K562 treated with DMSO at 1 percent for 24 hours (cell line): ENCODE data around the gene RGL2. TPM values are rescaled to one million over a fixed set of nuclear protein-coding genes. Genes with fewer than 3 reads are reported as not detected.

Source experiments
- total RNA-seq: library from RNA; unstranded; fragments of 300-600 nt; gene quantifications from 2 replicates; pipeline ENCODE4 v1.2.3, GENCODE V29; 2022; ENCODE audit warnings: low read depth; ENCODE audit not compliant: insufficient read depth

Gene RGL2
- total RNA-seq, result 29.8 and 32.5 TPM in 2 replicates

DNA sequence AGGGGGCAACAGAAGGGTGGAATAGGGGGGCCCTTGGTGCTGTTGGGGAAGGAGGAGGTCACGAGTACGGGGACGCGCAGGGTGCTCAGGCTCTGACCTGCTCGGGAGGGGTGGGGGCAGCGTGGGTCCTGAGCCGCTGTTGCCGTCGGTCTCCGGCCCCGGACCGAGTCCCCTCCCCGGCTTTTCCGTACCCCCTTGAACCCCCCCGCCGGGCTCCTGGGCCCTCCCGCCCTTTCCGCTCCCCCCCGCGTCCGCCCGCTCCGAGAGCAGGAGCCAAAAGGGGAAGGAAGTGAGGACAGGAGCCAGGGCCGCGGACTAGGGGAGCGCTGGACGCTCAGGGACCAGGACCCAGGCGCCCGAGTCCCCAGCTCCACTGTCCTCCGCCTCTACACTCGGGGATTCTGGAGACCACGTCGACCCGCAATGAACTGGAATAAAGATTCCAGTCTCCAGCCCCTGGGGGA lies at the start of gene RGL2:
Gene RGL2, minus strand, starts transcription at position 170 of the 464 bp plus-strand sequence. CDS start 332 bp downstream, outside the sequence.

GRCh38 chr6:33317669-33318425 lies 19.1 kb upstream of the RGL2 start, which contains the start of gene ZBTB22:
ZBTB22 (minus strand) TSS chr6:33317744; CDS start chr6:33316916, 828 bp downstream.

DNA sequence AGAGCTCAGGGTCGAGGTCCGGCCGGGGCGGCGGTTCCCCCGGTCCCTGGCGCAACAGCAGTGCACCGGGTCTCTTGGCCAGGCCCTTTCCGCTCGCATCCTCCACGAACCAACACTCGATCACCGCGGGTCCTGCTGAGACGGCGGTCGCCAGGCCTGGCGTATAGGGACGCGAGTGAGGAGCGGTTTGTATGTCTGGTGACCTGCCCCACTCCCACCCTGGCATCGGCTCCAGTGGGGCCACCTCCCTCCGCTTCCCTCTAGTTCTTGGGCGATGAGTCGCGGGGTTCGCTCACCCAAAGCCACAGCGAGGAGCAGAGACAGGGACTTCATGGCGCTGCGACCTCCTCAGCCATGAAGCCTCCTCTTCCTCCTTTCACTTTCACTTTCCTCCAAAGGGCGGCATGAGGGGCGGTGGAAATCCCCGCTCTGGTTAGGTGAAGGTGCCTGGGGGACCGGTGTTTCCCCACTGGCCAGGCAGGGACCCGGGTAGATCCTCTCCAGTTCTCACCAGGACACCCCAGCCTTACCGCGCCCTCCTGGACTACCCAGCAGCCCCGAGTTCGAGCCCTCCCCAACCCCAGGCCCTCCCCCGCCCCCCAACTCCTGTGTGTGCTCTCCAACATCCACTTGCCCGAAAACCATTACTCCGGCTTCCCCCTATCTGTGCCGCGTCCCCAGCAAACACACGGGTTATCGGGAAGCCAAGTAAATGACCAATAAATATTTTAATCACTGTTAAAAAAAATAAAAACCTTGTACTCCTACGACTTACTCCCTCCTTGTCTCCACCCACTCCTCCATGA lies 15.2 kb upstream of the RGL2 start, which contains the start of gene TAPBP:
Gene TAPBP, minus strand, starts transcription at position 370 of the 806 bp plus-strand sequence. Its CDS starts 37 bp downstream, at position 333.

GRCh38 chr6:33288921-33289783 lies 9.6 kb downstream of the RGL2 start, which contains the start of the genes PFDN6 and WDR46:
PFDN6 (plus strand) TSS chr6:33289601; CDS start chr6:33289857, 256 bp downstream.
WDR46 (minus strand) TSS chr6:33289239; CDS start chr6:33289170, 69 bp downstream.

DNA sequence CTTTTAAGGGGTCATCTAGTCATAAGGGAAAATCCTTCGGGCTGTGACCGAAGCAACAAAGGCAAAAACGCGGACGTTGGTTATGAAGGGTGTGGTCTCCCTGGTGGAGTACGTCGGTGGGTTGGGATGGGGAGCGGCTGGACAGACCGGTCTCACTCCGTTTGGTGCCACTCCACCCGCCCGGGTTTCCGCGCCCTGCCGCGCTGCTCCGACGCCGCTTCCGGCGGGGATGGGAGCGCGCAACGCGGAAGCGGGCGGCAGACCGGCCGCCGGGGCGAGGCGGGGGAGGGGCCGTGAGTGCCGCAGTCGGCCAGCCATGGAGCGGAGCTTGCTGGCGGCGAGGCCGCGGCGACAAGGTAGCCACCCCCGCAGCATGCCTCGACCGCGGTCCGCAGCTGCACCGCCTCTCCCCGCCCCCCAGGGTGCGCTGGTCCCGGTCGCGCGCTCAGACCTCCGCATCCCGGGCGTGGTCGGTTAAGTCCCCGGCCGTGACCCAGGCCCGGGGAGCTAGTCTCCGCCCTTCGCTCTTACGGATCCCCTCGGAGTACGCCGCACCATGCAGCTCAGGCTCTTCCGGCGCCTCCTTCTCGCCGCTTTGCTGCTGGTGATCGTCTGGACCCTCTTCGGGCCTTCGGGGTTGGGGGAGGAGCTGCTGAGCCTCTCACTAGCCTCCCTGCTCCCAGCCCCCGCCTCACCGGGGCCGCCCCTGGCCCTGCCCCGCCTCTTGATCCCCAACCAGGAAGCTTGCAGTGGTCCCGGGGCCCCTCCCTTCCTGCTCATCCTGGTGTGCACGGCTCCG lies 21.7 kb downstream of the RGL2 start, which contains the start of gene B3GALT4:
Gene B3GALT4, plus strand, starts transcription at position 260 of the 799 bp plus-strand sequence. Its CDS starts 297 bp downstream, at position 557.

GRCh38 chr6:33271468-33272274 lies 27.1 kb downstream of the RGL2 start, which contains the start of the genes RPS18 and VPS52:
RPS18 (plus strand) TSS chr6:33272075; CDS start chr6:33272120, 45 bp downstream.
VPS52 (minus strand) TSS chr6:33271876; CDS start chr6:33271675, 201 bp downstream.

Other genes with a start within 250 kb of the RGL2 start
- 0.86 TPM in 1 of 2 replicates, not detected in the other for gene HLA-DPA1, start 225.3 kb downstream of the RGL2 start, total RNA-seq
- gene HLA-DPB1, start 223.0 kb downstream of the RGL2 start, total RNA-seq, result 1.3 and 1.9 TPM in 2 replicates
- gene COL11A2, start 106.5 kb downstream of the RGL2 start, total RNA-seq, result 0.25 TPM in 2 replicates
- 42.1 and 43.1 TPM in 2 replicates for gene RXRB, start 98.3 kb downstream of the RGL2 start, total RNA-seq
- 159 and 162 TPM in 2 replicates for gene SLC39A7, start 98.1 kb downstream of the RGL2 start, total RNA-seq
- 20.2 and 25.9 TPM in 2 replicates for gene HSD17B8, start 94.3 kb downstream of the RGL2 start, total RNA-seq
- gene RING1, start 90.4 kb downstream of the RGL2 start, total RNA-seq, result 82.7 and 82.9 TPM in 2 replicates
- 42.4 and 43.5 TPM in 2 replicates for gene VPS52, start 27.1 kb downstream of the RGL2 start, total RNA-seq
- gene RPS18, start 26.9 kb downstream of the RGL2 start, total RNA-seq, result 11,722 and 11,744 TPM in 2 replicates
- gene B3GALT4, start 21.8 kb downstream of the RGL2 start, total RNA-seq, result 5.7 and 6.9 TPM in 2 replicates
- 51.7 and 61.6 TPM in 2 replicates for gene WDR46, start 9.7 kb downstream of the RGL2 start, total RNA-seq
- 148 and 157 TPM in 2 replicates for gene PFDN6, start 9.3 kb downstream of the RGL2 start, total RNA-seq
- gene TAPBP, start 15.1 kb upstream of the RGL2 start, total RNA-seq, result 206 and 216 TPM in 2 replicates
- gene ZBTB22, start 18.8 kb upstream of the RGL2 start, total RNA-seq, result 16.2 and 18.1 TPM in 2 replicates
- gene DAXX, start 24.0 kb upstream of the RGL2 start, total RNA-seq, result 64.0 and 65.4 TPM in 2 replicates
- 124 and 134 TPM in 2 replicates for gene KIFC1, start 92.9 kb upstream of the RGL2 start, total RNA-seq
- gene PHF1, start 112.1 kb upstream of the RGL2 start, total RNA-seq, result 78.1 and 78.5 TPM in 2 replicates
- 408 and 423 TPM in 2 replicates for gene CUTA, start 119.2 kb upstream of the RGL2 start, total RNA-seq
- 8.1 and 8.4 TPM in 2 replicates for gene SYNGAP1, start 121.1 kb upstream of the RGL2 start, total RNA-seq
- 11.0 and 13.7 TPM in 2 replicates for gene ZBTB9, start 155.6 kb upstream of the RGL2 start, total RNA-seq